H1 (cell line): ENCODE data around the gene UMODL1. TPM values are rescaled to one million over a fixed set of nuclear protein-coding genes. Genes with fewer than 3 reads are reported as not detected.

ENCODE experiments used
- CTCF ChIA-PET: fragments of 300-600 bp; sonication (Branson Sonifier 250); formaldehyde crosslinking; loops from one replicate; lab custom pipeline; 2021; ENCODE audit not compliant: partially characterized antibody; lab: Charles Lee
- POLR2A ChIA-PET: fragments of 300-600 bp; sonication (Branson Sonifier 250); formaldehyde crosslinking; loops from one replicate; lab custom pipeline; 2021; ENCODE audit warnings: inconsistent platforms; ENCODE audit not compliant: partially characterized antibody; lab: Charles Lee
- DNase-seq, 2 experiments: peaks; one replicate each; pipeline versions ENCODE4 v3.0.0 to v3.0.0-alpha.2; 2010 to 2022; ENCODE audit warnings: low spot score in 2 of 2, low read depth in 1 of 2, mixed read lengths in 1 of 2
- FAIRE-seq: peaks from 2 replicates; lab custom pipeline; 2011; peaks lifted over from hg19 to GRCh38; lab: Jason Lieb, UNC
- H2AFZ ChIP-seq: 2 replicates; pipeline ENCODE4 v1.8.1; 2012; ENCODE audit warnings: low read length, inconsistent platforms
- H2AK5ac ChIP-seq: 2 replicates; pipeline ENCODE4 v1.6.1; 2013; ENCODE audit warnings: low read depth, low read length
- H2BK120ac ChIP-seq: replicated peaks from 2 replicates; pipeline ENCODE3; 2013; ENCODE audit warnings: low read depth, low read length, inconsistent platforms
- H2BK12ac ChIP-seq: 2 replicates; pipeline ENCODE4 v1.6.1; 2013; ENCODE audit warnings: low read depth, low read length
- H2BK15ac ChIP-seq: 2 replicates; pipeline ENCODE4 v1.6.1; 2013; ENCODE audit warnings: low read length
- H2BK20ac ChIP-seq: 2 replicates; pipeline ENCODE4 v1.6.1; 2013; ENCODE audit warnings: low read length
- H2BK5ac ChIP-seq: 2 replicates; pipeline ENCODE4 v1.6.1; 2013; ENCODE audit warnings: low read depth, low read length
- H3K14ac ChIP-seq: 2 replicates; pipeline ENCODE4 v1.6.1; 2013; ENCODE audit warnings: inconsistent platforms; ENCODE audit not compliant: insufficient read length
- H3K18ac ChIP-seq: 2 replicates; pipeline ENCODE4 v1.6.1; 2013; ENCODE audit warnings: low read length; ENCODE audit errors: extremely low read depth
- H3K23ac ChIP-seq: 2 replicates; pipeline ENCODE4 v1.6.1; 2013; ENCODE audit warnings: inconsistent platforms; ENCODE audit not compliant: insufficient read length
- H3K23me2 ChIP-seq: 2 replicates; pipeline ENCODE4 v1.6.1; 2013; ENCODE audit warnings: low read depth, low read length
- H3K27ac ChIP-seq: 2 replicates; pipeline ENCODE4 v1.6.1; 2011; ENCODE audit warnings: low read depth, low read length, inconsistent platforms
- H3K27me3 ChIP-seq, 4 experiments: replicated peaks in 1 of 4; 1 replicate in 1 of 4; 2 replicates in 3 of 4; pipeline versions ENCODE4 v1.6.1 to v1.8.1; 2011 to 2013; ENCODE audit warnings: low read length in 3 of 4, mild to moderate bottlenecking in 3 of 4, inconsistent platforms in 2 of 4, mixed read lengths in 2 of 4, moderate library complexity in 1 of 4; ENCODE audit not compliant: control insufficient read depth in 3 of 4, insufficient read depth in 3 of 4; ENCODE audit errors: extremely low read depth in 1 of 4
- H3K36me3 ChIP-seq, 4 experiments: 2 replicates each; pipeline versions ENCODE4 v1.6.1 to v1.8.1; 2011 to 2013; ENCODE audit warnings: mild to moderate bottlenecking in 4 of 4, low read length in 3 of 4, moderate library complexity in 2 of 4, control low read depth in 1 of 4, inconsistent platforms in 1 of 4; ENCODE audit not compliant: insufficient read depth in 4 of 4, control insufficient read depth in 2 of 4
- H3K4ac ChIP-seq: replicated peaks from 2 replicates; pipeline ENCODE3; 2013; ENCODE audit warnings: low read length, low read depth, mixed read lengths, inconsistent platforms; ENCODE audit not compliant: insufficient read length
- H3K4me1 ChIP-seq, 4 experiments: replicated peaks in 1 of 4; 1 replicate in 1 of 4; 2 replicates in 3 of 4; pipeline versions ENCODE4 v1.6.1 to v1.8.1; 2011 to 2013; ENCODE audit warnings: low read length in 3 of 4, inconsistent platforms in 2 of 4, mixed read lengths in 1 of 4; ENCODE audit not compliant: insufficient read depth in 4 of 4, control insufficient read depth in 3 of 4
- H3K4me2 ChIP-seq, 2 experiments: 2 replicates each; pipeline versions ENCODE4 v1.6.1 to v1.8.1; 2011 to 2013; ENCODE audit warnings: low read depth in 2 of 2, low read length in 2 of 2, control low read depth in 1 of 2, inconsistent platforms in 1 of 2, mild to moderate bottlenecking in 1 of 2; ENCODE audit not compliant: insufficient read depth in 1 of 2
- H3K4me3 ChIP-seq, 4 experiments: fragments of 200-600, 300-600 bp in 1 of 4; sonication (generic), shearing (Covaris generic), sonication (Bioruptor Twin) in 1 of 4; 2 replicates each; pipeline versions ENCODE4 v1.5.1 to v1.8.1; 2011 to 2016; ENCODE audit warnings: low read length in 4 of 4, low read depth in 3 of 4, control low read depth in 2 of 4, inconsistent platforms in 2 of 4, mild to moderate bottlenecking in 2 of 4, mixed read lengths in 1 of 4, moderate library complexity in 1 of 4; ENCODE audit not compliant: insufficient read depth in 2 of 4; ENCODE audit errors: extremely low read depth in 1 of 4
- H3K56ac ChIP-seq: replicated peaks from 2 replicates; pipeline ENCODE3; 2013; ENCODE audit warnings: low read depth, mild to moderate bottlenecking, mixed read lengths, low read length, inconsistent platforms; ENCODE audit not compliant: insufficient read length
- H3K79me1 ChIP-seq: 2 replicates; pipeline ENCODE4 v1.6.1; 2013; ENCODE audit warnings: low read depth, low read length, control low read depth
- H3K79me2 ChIP-seq, 2 experiments: 2 replicates each; pipeline versions ENCODE4 v1.6.1 to v1.8.1; 2012 to 2013; ENCODE audit warnings: low read length in 2 of 2, mild to moderate bottlenecking in 2 of 2, inconsistent platforms in 1 of 2; ENCODE audit not compliant: insufficient read depth in 2 of 2, control insufficient read depth in 1 of 2
- H3K9ac ChIP-seq, 4 experiments: replicated peaks in 1 of 4; 1 replicate in 1 of 4; 2 replicates in 3 of 4; pipeline versions ENCODE4 v1.6.1 to v1.8.1; 2011 to 2013; ENCODE audit warnings: low read depth in 3 of 4, low read length in 3 of 4, control low read depth in 2 of 4, mild to moderate bottlenecking in 2 of 4, moderate library complexity in 2 of 4, inconsistent platforms in 1 of 4; ENCODE audit errors: extremely low read depth in 1 of 4
- H3K9me3 ChIP-seq, 2 experiments: 2 replicates each; pipeline versions ENCODE4 v1.6.1 to v1.8.1; 2012 to 2013; ENCODE audit warnings: mild to moderate bottlenecking in 2 of 2, moderate library complexity in 2 of 2, control low read depth in 1 of 2, inconsistent platforms in 1 of 2, low read depth in 1 of 2, low read length in 1 of 2, mixed read lengths in 1 of 2; ENCODE audit not compliant: insufficient read depth in 2 of 2
- H4K20me1 ChIP-seq, 2 experiments: replicated peaks in 1 of 2; 2 replicates each; pipeline versions ENCODE3 to v1.8.1; 2011 to 2013; ENCODE audit warnings: inconsistent platforms in 2 of 2, low read length in 2 of 2, mild to moderate bottlenecking in 1 of 2; ENCODE audit not compliant: insufficient read depth in 2 of 2, control insufficient read depth in 1 of 2
- H4K5ac ChIP-seq: 2 replicates; pipeline ENCODE4 v1.6.1; 2013; ENCODE audit warnings: low read length, low read depth, mixed read lengths, inconsistent platforms; ENCODE audit not compliant: insufficient read length
- H4K8ac ChIP-seq: 2 replicates; pipeline ENCODE4 v1.8.0; 2013; ENCODE audit warnings: mild to moderate bottlenecking, moderate library complexity, low read length, inconsistent platforms; ENCODE audit not compliant: insufficient read depth; ENCODE audit errors: extremely low read depth
- H4K91ac ChIP-seq: replicated peaks from 2 replicates; pipeline ENCODE3; 2013; ENCODE audit warnings: low read length, mixed read lengths, inconsistent platforms; ENCODE audit not compliant: insufficient read length
- CBX8 ChIP-seq: fragments of 300-800, 300-1000 bp; sonication (generic); IDR thresholded peaks from 2 replicates; pipeline ENCODE4 v1.7.1; 2016; ENCODE audit warnings: low read depth, low read length, borderline replicate concordance
- CHD2 ChIP-seq: IDR thresholded peaks from 2 replicates; pipeline ENCODE4 v1.6.1; 2012; ENCODE audit warnings: low read length, improper control_type of control experiment
- CTCF ChIP-seq, 3 experiments: IDR thresholded peaks; 1 replicate in 2 of 3; 2 replicates in 1 of 3; pipeline versions ENCODE4 v1.5.1 to v1.6.1; 2011; ENCODE audit warnings: low read length in 3 of 3, mild to moderate bottlenecking in 3 of 3, inconsistent platforms in 2 of 3, low read depth in 1 of 3, moderate library complexity in 1 of 3; ENCODE audit not compliant: insufficient read depth in 1 of 3; ENCODE audit errors: control extremely low read depth in 1 of 3
- GABPA ChIP-seq: IDR thresholded peaks from 2 replicates; pipeline ENCODE4 v1.6.1; 2011; ENCODE audit warnings: mild to moderate bottlenecking, low read length, moderate library complexity, borderline replicate concordance; ENCODE audit not compliant: insufficient read depth
- GTF2F1 ChIP-seq: IDR thresholded peaks from 2 replicates; pipeline ENCODE4 v1.6.1; 2012; ENCODE audit warnings: low read depth, low read length, improper control_type of control experiment, borderline replicate concordance
- KDM5A ChIP-seq: fragments of 200-600 bp; IDR thresholded peaks from 2 replicates; pipeline ENCODE4 v1.7.1; 2012; ENCODE audit warnings: mild to moderate bottlenecking, low read length, inconsistent platforms, mixed read lengths
- RXRA ChIP-seq: IDR thresholded peaks from 2 replicates; pipeline ENCODE4 v1.6.1; 2011; ENCODE audit warnings: low read depth, mild to moderate bottlenecking, low read length, moderate library complexity; ENCODE audit not compliant: insufficient read depth
- SIRT6 ChIP-seq: IDR thresholded peaks from one replicate; pipeline ENCODE4 v1.7.1; 2012; ENCODE audit warnings: low read length, inconsistent platforms
- TAF7 ChIP-seq: optimal IDR thresholded peaks from 2 replicates; pipeline ENCODE3; 2011; ENCODE audit warnings: low read depth, mild to moderate bottlenecking, inconsistent platforms, low read length, moderate library complexity, borderline replicate concordance
- WGBS, 2 experiments: shearing (Covaris generic) in 1 of 2; methylation state at CpG; one replicate each; pipeline versions ENCODE4 v1.1.6 to v1.1.7; 2013 to 2015; ENCODE audit warnings: low lambda C conversion rate in 2 of 2, mixed read lengths in 2 of 2, inconsistent platforms in 1 of 2, low coverage in 1 of 2, missing lambda C conversion rate in 1 of 2; ENCODE audit not compliant: insufficient replicate concordance in 2 of 2, insufficient coverage in 1 of 2, insufficient read length in 1 of 2; ENCODE audit errors: extremely low coverage in 1 of 2, missing lambda C conversion rate in 1 of 2; 5-methylcytosine and 5-hydroxymethylcytosine counted together
- polyA plus RNA-seq, 7 experiments: library from polyadenylated mRNA; depleted of rRNA in 3 of 7; stranded (reverse) in 5 of 7; unstranded in 2 of 7; fragments of >200 nt in 5 of 7; fragments of 200-250 nt in 2 of 7; gene quantifications; 1 replicate in 5 of 7; 2 replicates in 1 of 7; 4 replicates in 1 of 7; pipeline versions ENCODE4 v1.2.1 to v1.2.3, GENCODE V29; 2011 to 2013; ENCODE audit warnings: missing spikeins in 2 of 7, mixed read lengths in 2 of 7
- total RNA-seq: library from RNA; stranded (reverse); fragmentation: NEBNext Ultra II Directional; extraction: Animal tissue kit (Norgen Biotek cat#: 25700); gene quantifications from 2 replicates; pipeline ENCODE4 v1.2.1, GENCODE V29; 2021

The UMODL1 gene
- total and polyA plus RNA-seq, 2 of the 8 experiments (the other 6 are each of a cell fraction or from before 2014, with no cell fraction given), result not detected

DNA sequence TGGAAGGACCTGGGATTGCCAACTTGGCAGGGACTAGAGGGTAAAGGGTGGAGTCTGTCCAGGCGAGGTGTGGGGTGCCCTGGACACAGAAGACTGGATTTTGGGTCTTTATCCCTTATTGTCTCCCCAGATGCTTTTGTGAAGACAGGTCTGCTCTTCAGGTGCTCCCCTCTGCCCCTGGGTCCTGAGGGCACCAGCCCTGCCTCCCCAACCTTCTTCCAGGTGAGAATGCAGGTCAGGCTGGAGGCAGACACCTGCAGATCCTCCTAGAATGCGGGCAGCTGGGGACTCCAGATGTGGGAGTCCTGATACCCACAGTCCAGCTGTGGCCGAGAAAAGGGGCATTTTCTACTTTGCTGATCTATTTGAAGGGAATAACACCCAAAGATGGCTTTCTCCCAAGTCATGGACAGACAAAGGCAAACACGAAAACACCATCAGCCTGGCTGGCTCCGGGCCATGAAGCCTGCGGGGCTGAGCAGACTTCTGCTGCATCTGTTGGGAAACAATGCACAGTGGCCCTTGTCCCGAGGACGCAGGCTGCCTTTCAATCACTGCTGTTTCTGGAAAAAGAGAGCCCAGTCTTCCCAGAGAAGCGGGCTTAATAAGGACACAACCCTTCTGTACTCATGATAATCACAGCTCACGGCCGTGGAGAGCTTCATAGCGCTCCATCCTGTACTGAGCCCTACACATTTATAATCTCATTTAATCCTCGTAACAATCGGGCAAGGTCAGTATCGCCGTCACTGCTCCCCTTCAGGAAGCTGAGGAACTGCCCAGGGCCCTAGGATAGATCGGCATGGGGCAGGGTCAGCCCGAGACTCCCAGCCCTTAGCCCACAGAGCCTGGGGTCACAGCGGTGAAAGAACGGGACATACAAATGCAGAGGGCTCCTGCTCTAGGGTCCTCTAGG is 85.8 kb downstream of the UMODL1 start:
- no peaks in the 10 kb centered on the region for H3K9me3 ChIP-seq
- H3K27me3 ChIP-seq, result no peaks in the 10 kb centered on the region
- H3K9ac ChIP-seq, result no peak overlapping the region; a peak in 1 of 7 replicates
- peaks cover 0 to 5% (median 2%) of the 10 kb centered on the region in 4 experiments; a peak in 5 of 7 replicates for H3K4me1 ChIP-seq
- H3K23me2 ChIP-seq, result peaks cover 4% of the 10 kb centered on the region; the same call in 1 of the 2 replicates
- no peak overlapping the region for H3K18ac ChIP-seq
- no peak overlapping the region for H2AFZ ChIP-seq
- no peak overlapping the region for H3K4ac ChIP-seq
- H4K20me1 ChIP-seq, result no peaks in the 10 kb centered on the region
- no peak overlapping the region for H4K5ac ChIP-seq
- no peak overlapping the region for H2BK12ac ChIP-seq
- H2AK5ac ChIP-seq, result no peak overlapping the region
- DNase-seq (no peak), FAIRE-seq (no peak)
- H2BK5ac ChIP-seq, result no peak overlapping the region
- H3K36me3 ChIP-seq, result no peaks in the 10 kb centered on the region
- WGBS, 2 experiments, result 85% methylated on average over 20 of the region's 20 CpGs; no CpG with 5 or more reads in 1 of the 2 experiments
- H4K8ac ChIP-seq, result no peak overlapping the region
- H3K4me3 ChIP-seq, result no peak overlapping the region
- no peak overlapping the region for H2BK120ac ChIP-seq
- ChIA-PET CTCF (interaction anchor here (0.6 to 5.6 kb wide), 12 partner anchors 7 to 555 kb away, joined by 3 to 31 read pairs (median 4); no protein-coding TSS in a partner anchor), POLR2A (no interaction called here)
- no peak overlapping the region for H2BK20ac ChIP-seq
- H3K4me2 ChIP-seq, result no peak overlapping the region
- no peak overlapping the region for H3K14ac ChIP-seq
- no peak overlapping the region for H2BK15ac ChIP-seq
- H3K23ac ChIP-seq, result no peak overlapping the region
- H3K27ac ChIP-seq, result no peak overlapping the region
- H3K79me2 ChIP-seq, result no peaks in the 10 kb centered on the region
- no peak overlapping the region for H3K56ac ChIP-seq
- no peaks in the 10 kb centered on the region for H3K79me1 ChIP-seq
- no peak overlapping the region for H4K91ac ChIP-seq
- TF ChIP-seq CHD2, result no peak
- TF ChIP-seq TAF7, result no peak
- TF ChIP-seq RXRA, result no peak
- TF ChIP-seq GABPA, result no peak
- no peak for TF ChIP-seq GTF2F1
- no peak for TF ChIP-seq KDM5A
- TF ChIP-seq SIRT6, result no peak
- TF ChIP-seq CTCF (IDR thresholded peaks at IDR 0.05; ENCODE audit: control extremely low read depth in 1 of 3, insufficient read depth in 1 of 3, low read depth in 1 of 3, low read length in 3 of 3), result no peak
- no peak for TF ChIP-seq CBX8
